Nephron progenitor cell (in vitro differentiated cells): Measurements from ENCODE around the gene PWWP3B.

Experiments used
- DNase-seq: peaks from one replicate; pipeline ENCODE4 v3.0.0; 2021
- H3K27ac Mint-ChIP-seq: 2 replicates; pipeline ENCODE4 v1.8.0; 2021; ENCODE audit warnings: mild to moderate bottlenecking, moderate library complexity, mixed read lengths
- H3K27me3 Mint-ChIP-seq: 2 replicates; pipeline ENCODE4 v1.8.0; 2021; ENCODE audit warnings: mild to moderate bottlenecking, low read depth, mixed read lengths; ENCODE audit not compliant: poor library complexity
- H3K36me3 Mint-ChIP-seq: 2 replicates; pipeline ENCODE4 v1.8.0; 2021; ENCODE audit warnings: low read depth, mixed read lengths
- H3K4me1 Mint-ChIP-seq: 2 replicates; pipeline ENCODE4 v1.8.0; 2021; ENCODE audit warnings: mixed read lengths
- H3K4me3 Mint-ChIP-seq: 2 replicates; pipeline ENCODE4 v1.8.0; 2021; ENCODE audit warnings: mild to moderate bottlenecking, moderate library complexity, mixed read lengths
- H3K9me3 Mint-ChIP-seq: 2 replicates; pipeline ENCODE4 v1.8.0; 2021; ENCODE audit warnings: mild to moderate bottlenecking, moderate library complexity, mixed read lengths
- CTCF ChIP-seq: fragments of 200-600 bp; sonication (generic); IDR thresholded peaks from 2 replicates; pipeline ENCODE4 v1.5.0; 2021; ENCODE audit warnings: antibody characterized with exemption

The PWWP3B gene

GRCh38 chrX:106203315-106203714 is 35.2 kb downstream of the PWWP3B start:
- H3K4me3 Mint-ChIP-seq, result no peak overlapping the region

GRCh38 chrX:106208154-106208553 is 40.0 kb downstream of the PWWP3B start:
- Mint-ChIP-seq H3K27ac (no peak overlapping the region), H3K9me3 (peaks cover 65% of the 10 kb centered on the region), H3K27me3 (no peaks in the 10 kb centered on the region), H3K36me3 (peaks cover 40% of the 10 kb centered on the region), H3K4me1 (no peaks in the 10 kb centered on the region), H3K4me3 (no peak overlapping the region)
- no peak for TF ChIP-seq CTCF
- DNase-seq, result no peak

More at GRCh38 chrX:106203315-106203714, 35.2 kb downstream of the PWWP3B start:
- H3K36me3 Mint-ChIP-seq, result peaks cover 31% of the 10 kb centered on the region
- peaks cover 57% of the 10 kb centered on the region for H3K9me3 Mint-ChIP-seq
- no peak for TF ChIP-seq CTCF
- H3K27me3 Mint-ChIP-seq, result no peaks in the 10 kb centered on the region
- peaks cover 16% of the 10 kb centered on the region for H3K4me1 Mint-ChIP-seq
- DNase-seq, result no peak
- no peak overlapping the region for H3K27ac Mint-ChIP-seq
